ENCODE measurements around the gene CHRND.
"Not testable (repeated sequence)": the region's sequence is repeated elsewhere in the genome, so short reads cannot be mapped to it uniquely, and the experiment has no call there.

Gene CHRND

GRCh38 chr2:232543928-232544631, 18.1 kb downstream of the CHRND start:
- no peak for DNase-seq

GRCh38 chr2:232544674-232545073, 18.7 kb downstream of the CHRND start:
- DNase-seq, result no peak

GRCh38 chr2:232545511-232546375, 19.8 kb downstream of the CHRND start:
- DNase-seq, result no peak

GRCh38 chr2:232547991-232548390, 22.0 kb downstream of the CHRND start:
- DNase-seq, result no peak

GRCh38 chr2:232549655-232550353, 23.8 kb downstream of the CHRND start:
- DNase-seq, result no peak

GRCh38 chr2:232550354-232551249, 24.6 kb downstream of the CHRND start, which contains the start of the genes EIF4E2 and TIGD1:
EIF4E2 (plus strand) TSS chr2:232550689; CDS start chr2:232550725, 36 bp downstream.
TIGD1 (minus strand) TSS chr2:232550557; CDS start chr2:232549882, 675 bp downstream.
- DNase-seq, result peak; percentile 66

- no peak for DNase-seq
Measured at GRCh38 chr2:232551250-232551638, 25.3 kb downstream of the CHRND start.

GRCh38 chr2:232551776-232552175, 25.8 kb downstream of the CHRND start:
- no peak for DNase-seq

- DNase-seq, result no peak
Measured at GRCh38 chr2:232556426-232556825, 30.5 kb downstream of the CHRND start.

- DNase-seq, result no peak
Measured at GRCh38 chr2:232562515-232563151, 36.7 kb downstream of the CHRND start.

- DNase-seq, result no peak
Measured at GRCh38 chr2:232563580-232563979, 37.6 kb downstream of the CHRND start.

GRCh38 chr2:232567721-232568120, 41.8 kb downstream of the CHRND start:
- DNase-seq, result no peak

GRCh38 chr2:232568161-232568560, 42.2 kb downstream of the CHRND start:
- no peak for DNase-seq

GRCh38 chr2:232569541-232569940, 43.6 kb downstream of the CHRND start:
- DNase-seq, result no peak

- DNase-seq, result not testable (repeated sequence)
Measured at GRCh38 chr2:232570481-232570880, 44.5 kb downstream of the CHRND start.

- no peak for DNase-seq
Measured at GRCh38 chr2:232571026-232571474, 45.1 kb downstream of the CHRND start.

- no peak for DNase-seq
Measured at GRCh38 chr2:232573042-232573441, 47.1 kb downstream of the CHRND start.

GRCh38 chr2:232573771-232574435, 47.9 kb downstream of the CHRND start:
- DNase-seq, result no peak

- no peak for DNase-seq
Measured at GRCh38 chr2:232574674-232575403, 48.9 kb downstream of the CHRND start.

GRCh38 chr2:232575404-232575746, 49.4 kb downstream of the CHRND start:
- DNase-seq, result no peak

All from SIG-M5 (cell line).